WTC11 (cell line): ENCODE results near the gene HPDL. TPM values are rescaled to one million over a fixed set of nuclear protein-coding genes. Genes with fewer than 3 reads are reported as not detected.

Experiments
- ATAC-seq: fragments of 200-7000 bp; cut with Tn5 transposase; 2 replicates; pipeline ENCODE4 v1.10.0; 2021; ENCODE audit warnings: mild to moderate bottlenecking, moderate library complexity
- CTCF ChIA-PET: fragments of 300-600 bp; sonication (Branson Sonifier 250); formaldehyde crosslinking; loops from one replicate; lab custom pipeline; 2021; ENCODE audit warnings: antibody characterized with exemption; lab: Charles Lee
- POLR2A ChIA-PET: fragments of 350-600 bp; sonication (Branson Sonifier 250); formaldehyde crosslinking; loops from one replicate; lab custom pipeline; 2021; ENCODE audit warnings: antibody characterized with exemption; lab: Charles Lee
- DNase-seq: peaks from one replicate; pipeline ENCODE4 v3.0.0; 2021; ENCODE audit warnings: low spot score
- H3K27ac Mint-ChIP-seq: 2 replicates; pipeline ENCODE4 v1.8.0; 2021; ENCODE audit warnings: mixed read lengths
- H3K27me3 Mint-ChIP-seq: 2 replicates; pipeline ENCODE4 v1.8.0; 2021; ENCODE audit warnings: low read depth, mild to moderate bottlenecking, moderate library complexity, mixed read lengths
- H3K36me3 Mint-ChIP-seq: 2 replicates; pipeline ENCODE4 v1.8.0; 2021; ENCODE audit warnings: mixed read lengths
- H3K4me1 Mint-ChIP-seq: 2 replicates; pipeline ENCODE4 v1.8.0; 2022; ENCODE audit warnings: mixed read lengths
- H3K4me3 Mint-ChIP-seq: 2 replicates; pipeline ENCODE4 v1.8.0; 2021; ENCODE audit warnings: mild to moderate bottlenecking, moderate library complexity, mixed read lengths
- H3K9me3 Mint-ChIP-seq: 2 replicates; pipeline ENCODE4 v1.8.0; 2021; ENCODE audit warnings: mixed read lengths
- AR ChIP-seq: fragments of 250-450 bp; sonication (Bioruptor Pico); IDR thresholded peaks from 2 replicates; pipeline ENCODE4 v1.9.0; 2021; ENCODE audit warnings: mild to moderate bottlenecking
- E2F1 ChIP-seq: sonication (generic); formaldehyde crosslinking; IDR thresholded peaks from 2 replicates; pipeline ENCODE4 v1.8.0; 2022; ENCODE audit warnings: mild to moderate bottlenecking, missing genetic modification reagents
- ELF4 ChIP-seq: sonication (generic); formaldehyde crosslinking; IDR thresholded peaks from 2 replicates; pipeline ENCODE4 v1.8.1; 2022; ENCODE audit warnings: low read depth, mild to moderate bottlenecking, moderate library complexity, missing genetic modification reagents
- ETV6 ChIP-seq: sonication (generic); formaldehyde crosslinking; IDR thresholded peaks from 2 replicates; pipeline ENCODE4 v1.8.1; 2022; ENCODE audit warnings: mild to moderate bottlenecking, missing genetic modification reagents
- FOXK1 ChIP-seq: sonication (generic); formaldehyde crosslinking; IDR thresholded peaks from 2 replicates; pipeline ENCODE4 v1.8.0; 2022; ENCODE audit warnings: mild to moderate bottlenecking, moderate library complexity, missing genetic modification reagents
- FOXP1 ChIP-seq: sonication (generic); formaldehyde crosslinking; IDR thresholded peaks from 2 replicates; pipeline ENCODE4 v1.8.0; 2022; ENCODE audit warnings: missing genetic modification reagents, mild to moderate bottlenecking, moderate library complexity, borderline replicate concordance
- FOXP4 ChIP-seq: sonication (generic); formaldehyde crosslinking; IDR thresholded peaks from 2 replicates; pipeline ENCODE4 v1.8.0; 2022; ENCODE audit warnings: mild to moderate bottlenecking, missing genetic modification reagents
- HMGXB4 ChIP-seq: sonication (generic); formaldehyde crosslinking; IDR thresholded peaks from 2 replicates; pipeline ENCODE4 v1.8.1; 2023; ENCODE audit warnings: mild to moderate bottlenecking, moderate library complexity, missing genetic modification reagents
- JAZF1 ChIP-seq: fragments of 250-450 bp; sonication (Bioruptor Pico); IDR thresholded peaks from 2 replicates; pipeline ENCODE4 v1.9.0; 2021; ENCODE audit warnings: moderate library complexity, mild to moderate bottlenecking, inconsistent platforms
- MAX ChIP-seq: sonication (generic); formaldehyde crosslinking; IDR thresholded peaks from 2 replicates; pipeline ENCODE4 v1.8.0; 2022; ENCODE audit warnings: mild to moderate bottlenecking, missing genetic modification reagents
- NFATC4 ChIP-seq: fragments of 250-450 bp; sonication (Bioruptor Pico); IDR thresholded peaks from 2 replicates; pipeline ENCODE4 v1.9.0; 2021; ENCODE audit warnings: mild to moderate bottlenecking
- NFYB ChIP-seq: sonication (generic); formaldehyde crosslinking; conservative IDR thresholded peaks from 2 replicates; pipeline ENCODE4 v1.8.0; 2022; ENCODE audit warnings: low read depth, missing genetic modification reagents
- PRRX2 ChIP-seq: fragments of 250-450 bp; sonication (Bioruptor Pico); IDR thresholded peaks from 2 replicates; pipeline ENCODE4 v1.8.0; 2021; ENCODE audit warnings: mild to moderate bottlenecking
- RELA ChIP-seq: sonication (generic); formaldehyde crosslinking; IDR thresholded peaks from 2 replicates; pipeline ENCODE4 v1.8.1; 2022; ENCODE audit warnings: missing genetic modification reagents, mild to moderate bottlenecking, borderline replicate concordance
- SOX15 ChIP-seq: fragments of 250-450 bp; sonication (Bioruptor Pico); IDR thresholded peaks from 2 replicates; pipeline ENCODE4 v1.9.0; 2021; ENCODE audit warnings: mild to moderate bottlenecking
- ZBTB21 ChIP-seq: sonication (generic); formaldehyde crosslinking; IDR thresholded peaks from 2 replicates; pipeline ENCODE4 v1.8.1; 2023; ENCODE audit warnings: mild to moderate bottlenecking, missing genetic modification reagents, borderline replicate concordance
- ZBTB43 ChIP-seq: sonication (generic); formaldehyde crosslinking; IDR thresholded peaks from 2 replicates; pipeline ENCODE4 v1.8.1; 2023; ENCODE audit warnings: mild to moderate bottlenecking, missing genetic modification reagents
- ZNF219 ChIP-seq: sonication (generic); formaldehyde crosslinking; IDR thresholded peaks from 2 replicates; pipeline ENCODE4 v1.8.0; 2023; ENCODE audit warnings: missing genetic modification reagents, mild to moderate bottlenecking, borderline replicate concordance
- ZNF263 ChIP-seq: sonication (generic); formaldehyde crosslinking; IDR thresholded peaks from 2 replicates; pipeline ENCODE4 v1.8.1; 2022; ENCODE audit warnings: low read depth, mild to moderate bottlenecking, moderate library complexity, missing genetic modification reagents
- ZNF423 ChIP-seq: fragments of 250-450 bp; sonication (Bioruptor Pico); IDR thresholded peaks from 2 replicates; pipeline ENCODE4 v2.1.2; 2022; ENCODE audit warnings: mild to moderate bottlenecking, moderate library complexity
- ZSCAN18 ChIP-seq: fragments of 250-450 bp; sonication (Bioruptor Pico); IDR thresholded peaks from 2 replicates; pipeline ENCODE4 v2.1.2; 2022; ENCODE audit warnings: mild to moderate bottlenecking, moderate library complexity
- total RNA-seq: library from RNA; stranded (reverse); gene quantifications from 3 replicates; pipeline ENCODE4 v1.2.3, GENCODE V29; 2021

HPDL gene
- total RNA-seq, 1 experiment from 2014 or later = 44.0 TPM

GRCh38 chr1:45332346-45332720 lies 5.6 kb downstream of the HPDL start (continued):
- no peak for TF ChIP-seq NFYB
- no peak for TF ChIP-seq NFATC4
- TF ChIP-seq, all 79 proteins: peak for 0

- CTCF ChIA-PET = interaction anchor here (0.6 to 1.6 kb wide), 9 partner anchors 12 to 274 kb away, joined by 3 to 4 read pairs (median 3); no protein-coding TSS in a partner anchor
- Mint-ChIP-seq H3K9me3 (peaks cover 4% of the 10 kb centered on the region), H3K27ac (0 out of 2 replicates have a peak overlapping the region, but pooled peaks have one; percentile 6), H3K4me3 (no peak overlapping the region), H3K27me3 (no peaks in the 10 kb centered on the region), H3K36me3 (peaks cover 40% of the 10 kb centered on the region), H3K4me1 (peaks cover 32% of the 10 kb centered on the region)
- TF ChIP-seq ETV6 (no peak), ZSCAN18 (CRISPR knock-in tag) (no peak), ELF4 (CRISPR knock-in tag) (no peak), RELA (CRISPR knock-in tag) (no peak), E2F1 (CRISPR knock-in tag) (no peak), ZBTB21 (CRISPR knock-in tag) (no peak)
- peak; percentile 36 for DNase-seq
- POLR2A ChIA-PET = interaction anchor here (0.6 to 1.0 kb wide), 2 partner anchors 8 to 31 kb away, joined by 3 read pairs; partner anchors contain the start of gene HPDL
- ATAC-seq = peak; percentile 78
Measured at GRCh38 chr1:45334308-45335245, 7.9 kb downstream of the HPDL start.

GRCh38 chr1:45335855-45336324 lies 9.2 kb downstream of the HPDL start:
- no peak overlapping the region for H3K4me3 Mint-ChIP-seq
- no peaks in the 10 kb centered on the region for H3K27me3 Mint-ChIP-seq
- H3K36me3 Mint-ChIP-seq = peaks cover 31% of the 10 kb centered on the region
- H3K4me1 Mint-ChIP-seq = peaks cover 34% of the 10 kb centered on the region
- peak overlapping the region; percentile 77 for H3K27ac Mint-ChIP-seq
- ATAC-seq (no peak), DNase-seq (no peak)
- POLR2A ChIA-PET = interaction anchor here (1.3 kb wide), 1 partner anchor 9 kb away, joined by 5 read pairs; the partner anchor contains the start of gene HPDL
- H3K9me3 Mint-ChIP-seq = peaks cover 4% of the 10 kb centered on the region
- CTCF ChIA-PET = interaction anchor here (0.8 kb wide), 2 partner anchors 13 to 321 kb away, joined by 3 to 4 read pairs; no protein-coding TSS in a partner anchor
- TF ChIP-seq FOXK1 (no peak), PRRX2 (CRISPR knock-in tag) (no peak), FOXP4 (no peak), HMGXB4 (no peak), SOX15 (CRISPR knock-in tag) (no peak), JAZF1 (CRISPR knock-in tag) (no peak), FOXP1 (CRISPR knock-in tag) (no peak), ZNF423 (CRISPR knock-in tag) (no peak), AR (no peak), NFATC4 (no peak), ZBTB43 (CRISPR knock-in tag) (no peak), ZNF263 (CRISPR knock-in tag) (no peak), MAX (no peak), ZNF219 (CRISPR knock-in tag) (no peak)
